Stimulated activated CD4-positive, alpha-beta T cell treated with anti-CD3 and anti-CD28 coated beads, Interleukin-4, amount 100 ng/mL, for 4 hours (primary cell): ENCODE measurements around the gene ATP11A.
A peak's percentile ranks its signal among the peaks of the same experiment; 100 is the strongest.

Source experiments
- DNase-seq, 2 experiments: peaks; one replicate each; pipeline ENCODE4 v3.0.0-alpha.2; 2020

ATP11A gene

DNA sequence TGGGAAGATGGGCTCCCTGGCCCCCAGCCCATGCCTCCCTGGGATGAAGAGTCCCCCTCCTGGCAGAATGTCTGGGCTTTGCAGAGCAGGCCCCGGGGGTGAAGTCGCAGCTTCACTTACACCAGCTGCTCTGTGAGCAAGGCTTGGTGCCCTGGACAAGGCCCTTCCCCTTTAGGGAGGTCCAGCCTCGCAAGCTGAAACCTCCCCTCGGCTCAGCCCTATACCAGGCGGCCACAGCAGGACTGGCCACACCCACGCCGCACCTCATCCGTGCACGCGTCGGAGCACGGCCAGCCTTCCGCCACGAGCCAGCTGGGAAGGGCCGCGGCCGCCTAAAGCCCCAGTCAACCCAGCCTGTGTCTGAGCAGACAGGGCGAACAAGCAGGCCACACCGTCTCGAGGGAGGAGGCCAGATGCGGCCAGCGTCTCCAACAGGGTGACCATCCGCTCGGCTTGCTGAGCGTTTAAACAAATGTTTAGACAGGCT is 196.0 kb downstream of the ATP11A start:
- no peak for DNase-seq

DNA sequence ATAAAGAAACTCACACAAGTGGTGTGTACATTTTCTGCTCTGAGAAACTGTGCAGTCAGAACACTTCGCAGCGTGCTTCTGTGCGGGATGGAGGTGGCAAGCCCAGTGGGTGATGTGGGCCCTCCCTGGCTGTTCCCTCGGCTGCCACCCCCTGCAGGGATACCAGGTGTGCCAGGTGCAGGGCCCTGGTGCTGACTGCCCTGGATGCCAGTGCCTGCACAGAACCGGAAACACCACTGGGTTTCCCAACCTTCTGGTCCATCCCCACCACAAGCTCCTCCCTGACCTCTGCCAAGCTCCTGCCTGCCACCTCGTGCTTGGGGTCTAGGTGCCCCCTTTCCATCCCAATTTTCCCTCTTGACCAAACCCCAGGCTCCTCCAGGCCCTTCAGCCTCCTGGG is 197.3 kb downstream of the ATP11A start:
- DNase-seq, result no peak

DNA sequence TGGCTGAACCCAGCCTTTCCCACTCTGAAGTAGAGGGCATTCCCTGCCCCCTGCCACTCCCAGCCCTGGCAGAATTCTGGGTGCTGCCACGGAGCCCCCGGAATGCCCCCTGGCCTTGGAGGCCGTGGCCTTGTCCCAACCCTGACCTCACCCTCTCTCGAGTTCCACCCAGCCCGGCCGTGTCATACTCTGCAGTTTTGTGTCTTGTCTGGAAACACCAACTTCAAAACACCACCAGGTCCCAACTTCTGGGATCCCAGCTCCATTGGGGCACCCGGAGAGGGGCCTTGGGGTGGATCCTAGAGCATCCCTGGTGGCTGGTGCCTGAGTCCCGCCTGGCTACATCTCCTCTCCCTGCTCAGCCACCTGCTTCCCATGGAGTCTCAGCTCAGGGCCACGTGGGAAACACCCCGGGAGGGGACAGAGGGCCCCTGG is 197.7 kb downstream of the ATP11A start:
- no peak for DNase-seq

DNA sequence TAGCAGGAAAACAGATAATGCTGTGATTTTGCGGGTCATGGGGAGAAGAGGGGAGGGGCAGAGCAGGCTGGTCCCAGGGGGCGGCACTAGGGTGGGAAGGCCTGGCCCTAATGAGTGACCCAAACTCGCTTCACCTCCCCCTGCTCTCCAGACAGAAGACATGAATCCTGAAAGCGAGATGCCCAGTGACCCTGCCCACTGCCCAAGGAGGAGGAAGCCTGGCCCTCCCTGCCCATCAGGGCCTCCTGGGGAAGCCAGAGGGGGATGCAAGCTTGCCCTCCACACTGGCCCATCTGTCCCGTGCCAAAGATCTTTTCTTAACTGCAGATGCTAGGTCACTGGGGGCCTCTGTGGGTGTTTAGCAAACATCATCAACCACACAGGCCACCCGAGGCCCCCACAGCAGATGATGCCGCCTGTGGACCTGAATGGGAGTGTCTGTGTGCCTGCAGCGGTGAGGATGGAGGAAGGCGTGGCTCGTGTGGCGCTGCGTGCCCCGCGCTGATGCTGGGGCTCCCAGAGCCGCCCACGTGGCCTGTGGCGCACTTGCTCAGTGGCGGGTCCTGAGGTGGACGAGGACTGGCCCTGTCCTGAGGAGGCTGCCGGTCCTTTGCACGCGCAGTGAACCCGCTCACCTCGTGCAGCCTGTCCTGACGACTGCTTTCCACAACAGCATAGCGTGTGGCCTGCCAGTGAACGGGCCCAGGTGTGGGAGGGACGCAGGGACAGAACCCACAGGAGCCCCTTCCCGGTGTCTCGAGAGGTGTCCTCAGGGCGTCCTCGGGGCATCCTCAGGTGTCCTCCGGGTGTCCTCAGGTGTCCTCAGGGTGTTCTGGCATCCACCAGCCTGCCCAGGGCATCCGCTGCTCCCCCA is 198.6 kb downstream of the ATP11A start:
- no peak for DNase-seq

DNA sequence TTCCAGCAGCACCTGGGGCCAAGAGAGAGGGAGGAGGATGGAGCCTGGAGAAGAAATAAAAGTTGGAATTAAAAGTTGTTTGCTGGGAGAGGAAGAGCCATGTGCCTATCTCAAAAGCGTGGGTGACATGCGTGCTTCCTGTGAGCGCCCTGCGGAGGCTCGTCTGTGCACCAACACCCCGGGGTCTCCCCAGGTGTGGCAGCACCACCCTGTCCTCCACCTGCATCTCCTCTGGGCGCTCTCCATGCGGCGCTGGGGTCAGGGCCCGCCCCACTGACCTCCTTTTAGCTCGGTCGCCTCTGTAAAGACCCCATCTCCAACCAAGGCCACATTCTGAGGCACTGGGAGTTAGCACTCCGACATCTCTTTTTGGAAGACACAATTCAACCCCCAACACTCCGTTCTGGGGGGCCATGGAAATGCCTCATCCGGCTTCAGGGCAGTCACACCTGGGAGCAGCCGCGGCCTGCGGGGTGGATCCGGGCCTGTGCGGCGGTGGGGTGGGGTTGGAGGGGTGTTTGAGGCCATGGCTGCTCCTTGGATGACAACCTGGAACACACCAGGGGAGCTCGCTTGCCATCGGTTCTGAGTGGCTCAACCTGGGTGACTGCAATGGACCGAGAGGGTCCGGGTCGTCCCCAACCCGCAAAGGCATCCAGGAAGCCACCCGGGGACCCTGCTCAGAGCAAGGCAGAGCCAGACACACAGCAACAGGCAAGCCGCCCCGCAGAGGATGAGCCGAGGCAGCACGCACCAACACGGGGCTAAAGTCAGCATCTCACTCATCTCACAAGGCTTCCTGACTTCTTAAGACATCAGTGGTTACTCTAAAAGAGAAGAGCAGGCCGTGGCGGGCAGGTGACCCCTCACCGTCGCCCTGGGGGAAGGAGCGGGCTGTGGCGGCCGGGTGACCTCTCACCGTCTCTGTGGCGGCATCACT is 199.8 kb downstream of the ATP11A start:
- DNase-seq, result no peak

DNA sequence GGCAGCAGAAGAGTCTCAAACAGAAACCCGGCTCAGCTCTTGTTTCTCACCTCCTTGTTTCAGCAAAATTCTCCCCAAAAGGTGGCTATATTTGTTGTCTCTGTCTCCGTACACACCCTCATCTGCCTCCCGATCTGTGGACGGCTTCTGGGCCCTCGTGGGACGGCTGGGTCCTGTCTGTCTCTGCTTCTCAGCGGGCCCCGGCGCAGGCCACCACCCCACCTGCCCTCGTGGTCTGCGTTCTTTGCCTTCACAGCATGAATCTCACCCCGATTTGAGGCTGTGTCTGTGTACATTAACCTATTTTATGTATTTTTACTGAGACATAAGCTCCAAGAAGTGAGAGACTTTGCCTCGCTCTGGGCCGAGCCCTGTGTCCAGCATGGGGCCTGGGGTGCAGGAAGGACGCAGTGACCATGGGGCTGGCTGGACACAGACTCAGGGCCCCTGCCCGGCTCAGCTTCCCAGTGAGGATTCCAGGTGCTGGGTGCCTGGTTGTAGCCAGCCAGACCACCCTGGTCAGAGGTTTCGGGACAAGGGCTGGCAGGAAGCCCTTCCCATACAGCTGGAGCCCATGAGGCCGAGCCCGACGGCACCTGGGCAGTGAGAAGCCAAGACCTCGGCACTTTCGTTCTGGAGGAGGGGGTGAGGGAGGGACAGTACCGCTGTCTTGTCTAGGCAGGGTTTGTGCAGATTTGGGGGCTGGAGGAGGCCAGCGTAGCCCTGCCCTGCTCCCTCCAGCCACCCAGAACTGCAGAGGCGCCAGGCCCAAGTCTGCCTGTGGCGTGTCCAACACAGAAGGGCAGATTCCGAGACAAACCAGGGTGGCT is 200.7 kb downstream of the ATP11A start:
- DNase-seq, result no peak

DNA sequence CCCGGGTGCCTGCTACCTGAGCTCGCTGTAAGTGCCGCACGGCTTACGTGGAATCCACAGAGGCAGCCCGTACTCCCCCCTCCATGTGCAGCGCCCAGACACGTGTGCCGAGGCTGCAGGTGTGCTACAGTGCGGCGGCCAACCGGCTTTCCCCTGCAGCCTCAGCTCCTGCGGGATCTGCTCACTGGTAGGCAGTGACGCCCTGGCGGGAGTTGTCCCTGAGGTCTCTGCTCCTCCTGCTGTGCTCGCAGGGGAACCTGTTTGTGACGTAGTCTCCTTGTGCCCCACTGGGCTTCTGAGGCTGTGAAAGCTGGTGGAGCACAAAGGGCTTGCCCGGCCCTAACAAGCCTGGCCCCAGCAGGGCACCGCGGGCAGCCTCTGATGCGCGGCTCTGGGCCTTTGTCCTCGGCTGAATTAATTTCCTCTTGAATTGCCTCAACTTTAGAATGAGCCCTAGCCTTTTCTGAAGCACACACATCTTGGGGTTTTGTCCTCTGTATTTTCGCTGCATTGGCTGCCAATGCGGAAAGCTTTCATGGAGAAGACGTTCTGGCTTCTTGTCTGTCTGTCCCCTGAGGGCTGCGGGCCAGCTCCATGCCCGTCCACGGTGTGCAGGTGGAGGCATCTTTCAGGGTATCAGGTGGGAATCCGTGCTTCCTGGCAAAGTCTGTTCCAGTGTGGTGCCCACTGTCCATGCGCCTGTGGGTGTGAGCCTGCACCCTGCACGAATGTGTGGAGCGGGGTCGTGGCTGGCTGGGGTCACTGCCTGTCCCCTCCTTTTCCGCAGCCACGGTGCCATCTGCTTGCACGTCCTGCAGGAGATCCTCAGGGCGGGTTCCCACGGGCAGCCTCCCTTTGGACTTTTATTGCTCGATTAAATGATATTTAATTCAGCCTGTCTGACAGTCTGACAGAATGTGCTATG is 201.9 kb downstream of the ATP11A start:
- no peak for DNase-seq

DNA sequence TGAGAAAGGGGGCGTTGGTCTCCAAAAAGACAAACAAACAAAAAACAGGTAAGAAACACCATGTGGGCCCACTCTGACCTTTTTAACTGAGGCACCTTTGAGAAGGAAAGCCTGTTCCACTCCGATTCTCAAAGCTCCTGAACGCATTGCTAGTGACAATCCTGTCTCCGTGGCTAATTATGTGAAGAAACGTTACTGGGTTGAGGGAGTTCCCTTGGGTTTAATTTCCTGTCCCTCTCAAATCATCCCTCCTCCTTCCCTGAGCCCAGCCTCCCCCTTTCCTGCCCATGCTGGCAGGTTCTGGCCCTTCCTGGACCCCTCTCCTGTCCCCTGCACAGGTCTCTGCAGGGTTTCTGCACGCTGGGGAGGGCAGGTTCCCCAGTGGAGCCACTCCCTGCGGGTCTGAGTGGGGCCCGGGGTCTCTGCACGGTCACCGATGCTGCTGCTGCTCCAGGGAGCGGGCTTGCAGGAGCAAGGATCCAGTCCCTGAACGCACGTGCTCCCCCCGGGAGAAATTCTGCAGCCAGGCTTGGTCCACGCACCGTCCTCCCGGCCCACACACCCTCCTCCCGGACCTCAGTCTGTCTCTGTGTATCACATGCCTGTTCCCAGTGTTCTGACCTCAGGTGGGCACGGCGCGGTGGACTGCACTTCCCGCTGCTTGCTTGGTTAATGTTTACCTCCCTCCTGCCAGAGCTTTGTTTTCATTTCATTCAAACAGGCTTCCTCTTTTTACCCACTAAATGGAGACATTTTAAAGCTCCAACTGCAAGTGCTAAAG is 202.8 kb downstream of the ATP11A start:
- DNase-seq, result no peak

DNA sequence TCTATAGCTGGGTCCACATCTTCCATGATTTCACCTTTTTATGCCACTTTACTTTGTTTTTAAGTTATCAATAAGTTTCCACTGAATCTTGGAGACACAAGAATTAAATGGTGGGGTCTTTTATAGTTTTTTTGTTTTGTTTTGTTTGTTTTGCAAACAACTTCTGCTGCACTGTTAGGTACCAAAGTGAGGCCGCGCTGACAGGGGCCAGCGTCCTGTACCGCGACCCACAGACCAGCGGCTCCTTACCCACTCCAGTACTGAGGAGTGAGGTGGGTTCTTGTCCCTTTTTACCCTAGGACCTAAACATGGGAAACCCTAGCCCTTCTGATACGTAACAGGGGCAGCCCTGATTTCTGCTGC is 203.3 kb downstream of the ATP11A start:
- DNase-seq, result no peak

DNA sequence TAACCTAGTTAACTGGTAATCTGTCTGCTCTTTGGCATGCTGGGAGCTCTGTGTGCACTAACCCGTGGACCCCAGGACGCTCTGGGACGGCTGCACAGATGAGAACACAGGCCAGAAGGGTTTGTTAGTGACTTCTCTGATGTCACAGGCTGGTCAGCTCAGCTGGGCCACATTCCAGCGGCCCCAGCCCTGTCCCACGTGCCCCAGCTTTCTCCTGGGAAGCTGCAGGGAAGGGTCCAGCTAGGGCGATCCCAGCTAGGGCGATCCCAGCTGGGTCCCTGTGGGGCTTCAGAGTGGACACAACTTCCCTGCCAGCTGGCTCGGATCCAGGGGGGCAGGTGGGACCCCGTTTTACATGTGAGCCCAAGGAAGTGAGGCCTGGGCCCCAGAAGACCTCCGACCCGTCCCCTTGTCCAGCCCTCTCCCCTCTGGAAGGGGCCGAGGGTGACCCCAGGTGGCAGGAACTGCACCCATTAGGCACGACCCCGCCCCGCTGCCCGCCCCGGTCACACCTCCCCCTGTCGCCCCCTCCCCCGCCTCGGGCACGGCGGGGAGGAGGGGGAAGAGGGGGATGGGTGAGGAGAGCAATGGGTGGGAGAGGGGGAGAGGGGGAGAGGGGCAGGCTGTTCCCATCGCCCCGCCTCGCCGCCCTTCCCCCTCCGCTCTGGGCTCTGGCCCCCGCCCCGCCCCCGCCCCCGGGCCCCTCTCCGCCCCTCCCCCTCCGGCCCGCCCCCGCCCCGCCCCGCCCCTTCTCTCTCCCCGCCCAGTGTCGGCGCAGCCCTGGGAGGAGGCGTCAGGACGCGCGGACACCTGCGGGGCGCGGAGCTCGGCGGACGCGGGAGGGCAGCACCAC is 204.0 kb downstream of the ATP11A start:
- peak; percentile 14 to 19 for DNase-seq

DNA sequence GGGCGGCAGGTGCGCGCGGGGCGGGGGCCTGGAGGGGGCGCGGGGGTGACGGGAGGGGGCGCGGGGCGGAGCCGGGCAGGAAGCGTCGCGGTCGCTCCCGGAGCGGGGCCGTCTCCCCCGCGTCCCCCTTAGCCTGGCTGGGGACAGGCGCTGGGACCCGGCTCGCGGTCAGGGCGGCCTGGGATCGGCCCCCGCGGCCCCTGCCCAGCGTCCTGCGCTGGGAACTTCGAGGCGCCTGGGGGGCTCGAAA is 204.5 kb downstream of the ATP11A start:
- no peak for DNase-seq

DNA sequence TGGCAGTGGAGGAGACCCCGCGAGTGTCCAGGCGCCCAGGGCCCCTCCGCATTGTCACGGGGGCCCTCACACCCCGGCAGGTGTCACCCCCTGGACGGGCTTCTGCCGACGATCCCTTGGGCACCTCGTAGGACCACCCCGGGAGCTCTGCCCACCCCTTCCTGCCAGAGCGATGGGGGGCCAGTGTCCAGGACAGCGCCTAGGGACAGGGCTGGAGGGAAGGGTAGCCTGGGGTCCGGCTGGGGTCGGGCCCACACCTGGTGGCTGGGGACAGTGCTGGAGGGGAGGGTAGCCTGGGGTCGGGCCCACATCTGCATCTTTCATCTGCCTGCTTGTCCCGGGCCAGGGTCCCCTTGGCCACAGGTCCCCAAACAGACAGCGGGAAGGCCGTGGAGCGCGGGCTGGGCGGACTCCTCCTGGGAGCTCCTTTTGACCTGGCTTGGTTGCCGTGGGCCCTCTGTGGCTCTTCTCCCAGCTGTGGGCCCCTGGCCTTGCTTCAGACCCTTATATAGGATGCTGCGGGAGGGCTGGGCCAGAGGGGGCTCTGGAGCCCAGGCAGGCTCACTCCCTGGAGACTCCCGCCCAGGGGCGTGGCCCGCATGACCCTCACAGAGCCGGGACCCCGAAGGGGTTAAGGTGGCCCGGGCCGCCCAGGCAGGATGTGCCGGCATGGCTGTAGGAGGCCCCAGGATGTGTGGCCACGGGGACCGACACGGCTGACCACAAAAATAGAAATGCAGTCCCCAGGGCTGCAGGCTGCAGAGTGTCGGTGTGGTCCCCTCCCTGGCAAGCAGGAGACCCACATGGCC is 205.0 kb downstream of the ATP11A start:
- no peak for DNase-seq

DNA sequence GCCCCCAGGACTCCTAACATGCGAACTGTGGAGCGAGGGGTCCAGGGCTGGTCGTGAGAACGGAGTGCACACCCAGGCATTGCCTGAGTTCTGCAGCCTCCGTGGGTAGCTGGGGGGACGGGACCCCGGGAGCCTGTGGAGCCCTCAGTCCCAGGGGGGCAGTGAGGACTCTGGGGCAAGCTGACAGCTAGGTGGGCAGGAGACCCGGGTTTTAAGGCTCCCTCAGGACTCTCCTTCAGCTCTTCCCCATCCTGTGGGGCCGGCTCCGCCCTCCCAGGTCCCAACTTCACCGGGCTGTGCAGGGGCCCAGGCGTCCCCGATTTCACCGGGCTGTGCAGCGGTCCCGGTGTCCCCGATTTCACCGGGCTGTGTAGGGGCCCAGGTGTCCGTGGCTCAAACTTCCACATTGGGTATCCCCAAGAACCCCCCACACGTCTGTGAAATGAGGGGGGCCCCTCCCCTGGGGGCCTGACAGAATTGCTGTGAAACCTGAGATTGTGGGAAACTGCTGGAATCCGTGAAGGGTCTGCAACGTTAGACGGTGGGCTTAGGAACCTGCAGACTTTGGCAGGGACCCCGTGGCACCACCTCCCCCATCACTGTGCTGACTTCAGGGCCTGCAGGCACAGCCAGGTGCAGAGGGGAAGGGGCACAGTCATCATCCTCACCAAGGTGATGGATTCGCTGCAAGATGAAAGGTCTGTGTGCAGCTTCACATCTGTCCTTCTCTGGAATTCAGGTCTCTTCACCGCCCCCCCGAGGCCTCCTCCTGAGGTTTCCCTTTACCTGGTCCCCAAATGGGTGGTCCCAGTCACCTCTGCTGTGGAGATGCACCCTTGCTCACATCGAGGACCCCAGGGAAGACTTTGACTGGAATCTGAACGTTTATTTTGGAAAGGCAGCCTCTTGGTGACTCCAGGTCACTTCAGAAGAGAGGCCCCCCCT is 206.0 kb downstream of the ATP11A start:
- no peak for DNase-seq

DNA sequence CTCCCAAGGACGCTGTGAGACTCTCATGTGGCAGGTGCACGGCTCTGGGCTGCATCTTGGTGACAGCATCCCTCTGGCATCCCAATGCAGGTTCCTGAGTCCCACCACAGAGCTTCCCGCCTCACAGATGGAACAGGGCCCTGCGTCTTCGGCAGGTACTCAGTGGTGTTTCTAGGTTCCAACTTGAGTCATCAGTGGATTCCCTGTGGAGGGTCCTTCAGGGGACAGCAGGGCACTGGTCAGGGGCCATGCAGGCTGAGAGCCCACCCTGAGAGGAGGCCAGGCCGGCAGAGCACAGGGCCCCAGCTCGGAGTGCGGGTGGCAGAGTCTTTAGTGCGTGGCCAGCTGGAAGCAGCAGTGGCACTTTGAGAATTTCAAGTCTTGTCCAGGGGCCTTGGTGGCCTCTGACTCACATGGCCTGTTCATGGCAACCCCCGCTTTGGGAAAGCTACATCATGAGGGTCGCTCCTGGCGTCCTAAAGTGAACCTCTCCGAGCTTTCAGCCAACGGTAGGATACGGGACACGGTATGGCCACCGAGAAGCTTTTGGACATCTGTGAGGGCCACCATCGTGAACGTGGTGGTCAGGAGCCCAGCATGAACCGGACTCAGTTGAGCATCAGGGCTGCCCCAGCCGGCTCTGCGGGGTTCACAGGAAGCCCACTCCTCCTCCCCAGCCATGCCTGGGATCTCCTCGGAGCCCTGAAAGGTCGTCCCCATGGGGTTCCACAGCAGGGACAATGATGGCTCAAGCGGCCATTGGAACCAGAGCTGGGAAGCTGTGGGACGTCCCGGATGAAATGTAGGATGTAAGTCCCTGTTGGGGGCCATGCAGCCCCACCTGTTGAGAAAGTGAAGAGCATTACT is 207.1 kb downstream of the ATP11A start:
- DNase-seq, result no peak

DNA sequence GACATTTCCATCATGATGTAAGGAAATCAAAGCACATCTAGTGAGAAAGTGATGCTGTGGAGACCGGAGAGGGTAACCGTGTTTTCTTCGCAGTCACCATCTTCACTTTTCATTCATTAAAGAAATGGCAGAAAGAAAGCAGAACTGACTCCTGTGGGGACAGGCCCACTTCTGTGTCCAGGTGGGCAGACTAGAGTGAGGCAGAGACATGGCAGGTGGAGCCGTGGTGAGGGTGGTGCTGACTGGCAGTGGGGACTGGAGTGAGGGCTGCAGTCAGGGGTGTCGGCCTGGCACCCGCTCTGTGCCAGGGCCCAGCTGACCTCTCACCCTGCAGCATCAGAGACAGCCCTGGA is 207.7 kb downstream of the ATP11A start:
- no peak for DNase-seq

DNA sequence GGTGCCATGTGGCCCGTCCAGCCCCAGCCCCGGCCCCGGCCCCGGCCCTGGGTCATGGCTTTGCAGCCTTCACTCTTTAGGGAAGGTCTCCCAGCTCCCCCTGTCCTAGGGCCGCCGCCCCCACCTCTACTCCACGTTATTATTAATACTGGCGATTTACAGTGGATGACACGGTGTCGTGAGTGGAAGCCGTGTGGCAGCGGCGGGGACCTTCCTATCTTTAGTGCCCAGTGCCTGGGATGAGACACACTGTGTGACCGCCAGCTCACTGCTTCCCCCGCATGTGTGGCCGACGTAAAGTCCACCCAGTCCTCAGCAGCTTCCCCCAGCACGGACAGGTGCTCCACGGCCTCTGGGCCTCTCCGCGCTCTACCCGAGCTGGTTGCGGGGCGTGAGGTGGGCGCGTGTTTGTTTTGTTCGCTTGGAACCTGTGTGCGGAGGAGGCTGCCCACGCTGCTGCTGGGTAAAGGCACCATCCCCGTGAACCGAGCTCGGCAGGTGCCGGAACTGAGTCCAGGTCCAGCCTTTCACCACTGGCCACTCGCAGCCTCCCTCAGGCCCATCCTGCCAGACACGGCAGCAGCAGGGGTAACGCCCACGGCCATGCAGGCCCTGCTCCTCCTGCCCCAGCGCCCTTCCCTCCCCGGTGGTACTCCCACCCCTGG is 208.2 kb downstream of the ATP11A start:
- DNase-seq, result no peak
